Measurements from ENCODE around the gene ADPRHL1.
"Not testable (repeated sequence)": the region's sequence is repeated elsewhere in the genome, so short reads cannot be mapped to it uniquely, and the experiment has no call there.

ADPRHL1 gene

DNA sequence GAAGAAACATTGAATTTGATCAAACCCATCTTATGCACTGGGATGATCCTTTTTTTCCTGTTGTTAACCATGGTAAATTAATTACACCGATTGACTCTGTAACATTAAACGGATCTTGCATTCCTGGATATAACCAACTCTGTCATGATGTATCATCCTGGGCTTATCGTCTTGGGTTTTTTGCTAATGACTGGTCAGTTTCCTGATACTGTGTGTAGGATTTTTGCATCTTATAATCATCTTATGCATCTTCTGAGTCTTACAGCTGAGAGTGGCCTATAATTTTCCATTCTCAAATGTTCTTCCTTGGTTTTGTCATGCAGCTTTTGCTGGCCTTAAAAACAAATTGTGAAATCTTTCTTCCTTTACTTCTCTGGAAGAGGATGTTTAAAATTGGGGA, 24.4 kb upstream of the ADPRHL1 start:
- no peak for DNase-seq

DNA sequence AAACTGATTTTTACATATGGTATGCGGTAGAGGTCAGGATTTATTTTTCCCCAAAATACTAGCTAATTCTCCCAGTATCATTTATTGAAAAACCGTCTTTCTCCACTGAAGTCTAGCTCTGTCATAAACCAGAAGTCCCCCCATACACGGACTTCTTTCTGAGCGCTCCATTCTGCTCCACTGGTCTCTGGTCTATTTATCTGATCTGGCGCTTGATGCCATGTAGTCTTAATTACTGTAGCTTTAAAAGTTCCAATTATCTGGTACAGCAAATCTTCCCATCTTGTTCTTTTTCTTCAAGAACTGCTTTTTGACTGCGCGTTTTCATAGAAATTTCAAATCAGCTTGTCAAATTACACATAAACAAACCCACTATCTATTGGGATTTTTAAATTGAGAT, 23.5 kb upstream of the ADPRHL1 start:
- DNase-seq: no peak

DNA sequence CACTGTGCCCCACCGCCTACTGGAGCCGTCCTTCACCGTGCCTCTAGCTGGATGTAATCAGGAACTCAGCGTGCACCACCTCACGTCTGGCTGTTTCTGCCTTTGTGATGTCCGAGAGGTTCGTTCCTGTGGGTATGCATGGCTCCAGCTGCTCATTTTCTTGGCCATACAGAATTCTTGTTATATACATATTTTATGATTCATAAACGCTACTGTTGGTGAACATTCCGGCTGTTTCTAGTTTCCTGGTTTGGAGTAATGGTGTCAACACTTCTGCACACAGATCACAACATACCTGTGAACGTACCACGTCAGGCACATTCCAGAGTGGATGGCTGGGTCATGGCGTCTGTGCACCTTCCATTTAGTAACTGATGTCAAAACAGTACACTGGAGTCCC, 22.6 kb upstream of the ADPRHL1 start:
- no peak for DNase-seq

GRCh38 chr13:113475280-113475679, 22.0 kb upstream of the ADPRHL1 start:
- no peak for DNase-seq

DNA sequence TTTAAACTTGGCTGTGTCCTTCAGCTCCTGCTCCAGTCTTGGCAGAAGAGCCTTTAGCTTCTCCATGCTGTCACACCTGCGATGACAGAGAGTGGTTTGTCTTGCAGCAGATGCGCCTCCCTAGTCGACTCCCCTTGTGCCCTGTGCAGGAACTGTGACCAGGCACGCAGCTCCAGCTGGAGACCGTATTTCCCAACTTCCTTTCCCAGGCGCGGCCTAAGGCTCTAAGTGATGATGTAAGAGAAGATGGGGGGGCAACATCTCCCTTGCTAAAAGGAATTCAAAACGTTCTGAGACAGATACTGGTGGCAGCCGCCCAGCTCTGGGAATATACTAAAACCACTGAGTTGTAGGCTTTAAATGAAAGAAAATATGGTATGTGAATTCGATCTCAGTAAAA, 20.9 kb upstream of the ADPRHL1 start:
- no peak for DNase-seq

GRCh38 chr13:113472355-113473025, 19.2 kb upstream of the ADPRHL1 start:
- no peak for DNase-seq

GRCh38 chr13:113471844-113472243, 18.6 kb upstream of the ADPRHL1 start:
- no peak for DNase-seq

DNA sequence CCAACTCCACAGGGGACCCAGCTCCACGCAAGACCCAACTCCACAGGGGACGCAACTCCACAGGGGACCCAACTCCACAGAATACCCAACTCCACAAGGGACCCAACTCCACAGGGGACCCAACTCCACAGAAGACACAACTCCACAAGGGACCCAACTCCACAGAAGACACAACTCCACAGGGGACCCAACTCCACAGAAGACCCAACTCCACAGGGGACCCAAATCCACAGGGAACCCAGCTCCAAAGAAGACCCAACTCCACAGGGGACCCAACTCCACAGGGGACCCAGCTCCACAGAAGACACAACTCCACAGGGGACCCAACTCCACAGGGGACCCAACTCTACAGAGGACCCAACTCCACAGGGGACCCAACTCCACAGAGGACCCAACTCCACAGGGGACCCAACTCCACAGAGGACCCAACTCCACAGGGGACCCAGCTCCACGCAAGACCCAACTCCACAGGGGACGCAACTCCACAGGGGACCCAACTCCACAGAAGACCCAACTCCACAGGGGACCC, 17.4 kb upstream of the ADPRHL1 start:
- DNase-seq: not testable (repeated sequence)

DNA sequence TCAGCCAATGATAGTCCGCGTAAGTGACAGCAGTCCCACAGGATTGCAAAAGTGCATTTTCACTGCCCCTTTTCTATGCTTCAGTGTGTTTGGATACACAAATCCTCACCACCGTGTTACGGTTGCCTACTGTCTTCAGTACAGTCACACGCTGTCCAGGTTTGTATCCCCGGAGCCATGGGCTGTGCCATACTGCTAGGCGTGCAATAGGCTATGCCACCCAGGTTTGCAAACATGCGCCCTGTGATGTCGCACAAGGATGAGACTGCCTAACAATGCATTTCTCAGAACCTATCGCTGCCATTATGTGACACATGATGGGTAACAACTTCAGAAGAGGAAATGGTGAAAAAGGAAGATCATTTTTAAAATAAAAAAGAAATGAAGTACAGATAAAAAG, 16.8 kb upstream of the ADPRHL1 start:
- DNase-seq: no peak

DNA sequence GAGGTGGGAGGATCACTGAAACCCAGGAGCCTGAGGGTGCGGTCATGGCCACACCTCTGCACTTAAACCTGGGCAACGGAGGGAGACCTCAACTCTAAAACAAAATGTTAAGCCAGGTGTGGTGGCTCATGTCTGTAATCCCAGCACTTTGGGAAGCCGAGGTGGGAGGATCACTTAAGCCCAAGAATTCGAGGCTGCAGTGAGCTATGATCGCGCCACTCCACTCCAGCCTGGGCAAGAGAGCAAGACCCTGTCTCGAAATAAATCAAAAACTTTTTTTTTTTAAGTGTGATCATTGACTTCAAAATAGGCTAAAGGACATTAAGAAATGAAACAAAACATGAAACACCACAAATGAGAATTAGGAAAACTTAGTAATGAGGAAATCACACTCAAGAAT, 16.3 kb upstream of the ADPRHL1 start:
- DNase-seq: no peak

DNA sequence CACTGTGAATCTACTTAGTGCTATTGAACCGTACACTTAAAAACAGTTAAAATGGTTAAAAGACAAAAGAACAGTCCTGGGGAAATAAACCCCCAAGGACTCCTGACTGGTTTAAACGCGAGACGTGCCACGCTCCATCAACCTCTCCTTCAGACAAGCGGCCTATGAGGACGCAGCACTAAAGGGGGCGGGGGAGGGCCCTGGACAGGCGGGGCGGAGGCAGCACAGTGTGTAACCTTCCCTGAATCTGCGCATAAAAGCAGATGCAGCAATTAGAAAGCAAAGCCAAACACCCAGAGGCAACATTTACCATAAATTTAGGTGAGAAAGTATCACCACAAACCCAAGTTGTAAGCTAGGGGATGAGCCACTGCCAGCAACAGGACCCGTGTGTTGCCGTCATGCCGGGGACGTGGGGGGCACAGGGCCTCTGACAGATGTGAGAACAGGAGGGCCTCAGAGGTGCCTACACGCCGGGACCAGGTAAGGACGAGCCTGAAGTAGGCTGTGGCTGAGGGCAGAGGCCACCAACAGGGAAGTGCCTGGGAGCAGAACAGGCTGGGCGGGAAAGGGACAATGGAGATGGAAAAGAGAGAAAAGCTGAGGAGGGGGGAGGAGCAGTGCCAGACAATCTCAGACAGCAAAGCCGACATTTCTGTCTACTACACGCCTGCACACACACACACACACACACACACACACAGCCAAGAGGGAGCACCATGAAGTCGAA, 15.3 kb upstream of the ADPRHL1 start:
- no peak for DNase-seq

- no peak for DNase-seq
These were observed 14.7 kb upstream of the ADPRHL1 start for GRCh38 chr13:113468029-113468428.

DNA sequence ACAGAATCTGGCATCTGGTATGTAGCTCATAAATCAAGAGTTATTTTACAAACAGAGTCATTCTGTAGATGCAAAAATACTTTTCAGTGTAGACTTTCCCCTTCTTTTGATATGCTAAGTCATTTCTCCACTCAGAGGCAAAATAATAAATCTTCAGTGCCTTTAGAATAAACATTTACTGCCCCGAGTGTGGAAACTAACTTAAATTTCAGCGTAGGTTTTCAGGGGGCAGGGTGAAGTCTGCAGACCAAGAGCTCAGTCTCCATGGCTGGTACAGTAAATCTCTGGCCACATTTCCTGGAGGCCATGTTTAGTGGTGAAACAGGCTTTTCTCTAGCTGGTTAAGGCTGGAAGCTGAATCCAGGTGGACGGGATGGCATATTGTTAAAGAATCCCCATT, 13.1 kb upstream of the ADPRHL1 start:
- DNase-seq: no peak

- DNase-seq: no peak
These were observed 12.0 kb upstream of the ADPRHL1 start for GRCh38 chr13:113465300-113465699.

DNA sequence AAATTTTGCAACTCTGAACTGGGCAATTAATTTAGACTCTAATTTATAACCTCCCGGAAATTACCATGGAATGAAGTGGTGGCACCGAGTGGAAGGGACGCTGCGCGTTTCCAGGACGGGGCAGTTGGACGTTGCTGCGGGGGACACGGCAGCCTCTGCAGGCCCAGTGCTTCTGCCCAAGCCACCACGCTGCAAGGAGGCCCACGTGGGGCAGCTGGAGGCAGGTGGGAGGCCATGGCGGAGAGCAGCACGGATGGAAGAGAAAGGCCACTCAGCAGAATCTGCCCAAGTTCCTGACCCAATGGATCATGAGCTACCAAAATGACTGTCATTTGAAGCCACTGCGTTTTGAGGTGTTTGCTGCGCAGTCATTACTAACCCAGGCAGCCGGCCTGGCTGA, 11.2 kb upstream of the ADPRHL1 start:
- no peak for DNase-seq

DNA sequence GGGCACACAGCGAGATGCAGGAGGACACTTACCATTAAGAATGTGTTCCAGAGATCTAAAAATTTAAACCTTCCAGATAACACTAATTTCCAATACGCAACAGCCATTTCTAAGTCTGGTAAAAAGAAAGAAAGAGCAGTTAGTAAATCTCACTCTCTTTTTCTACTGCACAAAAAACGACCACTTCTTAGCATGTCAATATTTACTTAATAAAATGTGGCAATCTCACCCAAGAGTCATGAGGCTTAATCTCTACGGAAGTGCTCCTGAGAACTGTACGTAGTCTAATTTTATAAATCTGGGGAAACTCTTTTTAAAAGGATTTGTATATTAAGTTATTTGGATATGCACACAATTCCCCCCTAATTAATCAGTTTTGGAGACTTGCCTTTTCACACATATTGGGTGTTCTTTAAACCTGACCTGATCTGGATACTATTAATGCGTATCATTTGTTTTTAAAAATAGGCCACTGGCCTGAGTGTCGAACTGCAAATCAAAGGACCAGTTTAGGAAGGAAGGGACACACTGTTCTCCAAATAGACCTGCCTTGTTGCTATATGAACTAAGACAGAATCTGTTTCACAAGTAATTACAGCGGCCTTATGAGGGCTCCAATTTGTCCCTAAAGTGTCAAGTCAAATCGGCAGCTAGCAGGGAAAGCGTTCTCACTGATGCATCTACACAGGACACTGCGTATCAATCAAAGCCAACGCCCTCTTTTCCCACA, 7.9 kb upstream of the ADPRHL1 start:
- no peak for DNase-seq

GRCh38 chr13:113460599-113460998, 7.3 kb upstream of the ADPRHL1 start:
- DNase-seq: no peak

DNA sequence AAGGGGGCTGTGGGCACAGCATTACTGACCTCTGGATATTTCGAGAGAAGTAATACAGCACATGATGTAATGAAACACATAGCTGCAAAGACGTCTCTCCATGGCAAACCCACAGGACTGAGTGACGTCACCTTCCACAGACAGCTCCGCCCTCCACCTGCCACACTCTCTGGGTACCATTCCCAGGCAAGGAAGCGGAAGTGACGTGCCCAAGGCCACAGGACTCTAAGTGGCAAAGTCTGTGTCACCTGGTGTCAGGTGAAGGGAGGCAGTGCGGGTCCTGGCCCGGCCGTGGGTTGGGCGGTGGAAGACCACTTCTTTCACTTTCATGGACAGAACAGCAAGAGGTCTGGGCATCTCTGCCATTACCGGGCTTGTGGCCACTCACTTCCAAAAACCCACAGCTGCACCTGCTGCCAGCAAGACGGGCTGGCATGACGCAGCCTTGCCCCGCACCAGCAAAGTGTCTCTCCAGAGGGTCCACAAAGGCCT, 6.8 kb upstream of the ADPRHL1 start:
- DNase-seq: no peak

- no peak for DNase-seq
These were observed 5.2 kb upstream of the ADPRHL1 start for GRCh38 chr13:113458253-113459065.

DNA sequence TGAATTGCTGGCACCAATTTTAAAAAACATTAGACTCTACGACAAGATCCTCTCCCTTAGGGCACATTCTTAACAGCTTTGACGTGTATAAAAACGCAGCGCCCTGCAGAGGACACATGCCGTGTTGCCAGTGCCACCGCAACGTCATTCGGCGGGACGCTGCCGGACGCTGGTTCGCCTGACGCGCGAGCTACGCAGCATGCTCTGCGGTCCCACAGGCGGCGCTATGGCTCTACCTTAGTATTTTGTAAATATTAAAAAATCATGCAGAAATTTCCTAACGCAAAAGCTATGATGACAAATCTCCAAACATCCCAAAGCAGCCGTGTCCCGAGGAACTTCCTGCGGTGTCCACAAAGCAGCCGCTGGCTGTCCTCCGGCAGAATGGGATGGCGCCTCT, 4.2 kb upstream of the ADPRHL1 start:
- no peak for DNase-seq

GRCh38 chr13:113456116-113456702, 2.9 kb upstream of the ADPRHL1 start:
- no peak for DNase-seq

DNA sequence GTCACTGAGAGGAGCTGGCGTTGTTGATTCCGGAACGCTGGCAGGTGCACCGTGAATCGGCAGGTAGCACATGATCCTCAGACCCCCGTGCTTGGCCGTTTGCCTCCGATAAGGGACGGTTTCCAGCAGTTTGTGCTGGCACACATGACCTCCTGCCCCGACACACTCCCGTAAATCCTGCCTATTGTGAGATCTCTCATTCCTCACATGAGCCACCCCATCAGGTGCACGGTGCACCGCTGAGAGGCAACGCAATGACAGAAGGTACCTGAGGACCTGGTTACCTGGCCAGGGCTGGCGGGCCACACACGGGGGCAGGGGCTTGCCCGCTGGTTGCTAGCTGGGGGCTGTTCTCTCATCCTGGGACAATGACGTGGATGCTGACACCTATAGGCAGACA, 2.1 kb upstream of the ADPRHL1 start:
- DNase-seq: no peak

All from CD4-positive, alpha-beta T cell treated with Interleukin-12 subunit alpha and Interleukin-12 subunit beta, for 1 hour (primary cell).